Naive B cell (primary cell): Measurements from ENCODE around the gene NOTCH3. TPM values are rescaled to one million over a fixed set of nuclear protein-coding genes. Genes with fewer than 3 reads are reported as not detected.
A peak's percentile ranks its signal among the peaks of the same experiment; 100 is the strongest.

Source experiments
- ATAC-seq, 2 donors: fragments of 150-1000 bp; cut with Tn5 transposase; 2 replicates each; pipeline ENCODE4 v1.10.0; 2021; ENCODE audit warnings: low read depth in 2 of 2, mild to moderate bottlenecking in 2 of 2, moderate library complexity in 2 of 2
- DNase-seq: peaks from one replicate; pipeline ENCODE4 v3.0.0; 2022
- H3K27ac Mint-ChIP-seq, 6 donors: one replicate each; pipeline ENCODE4 v1.8.0; 2020 to 2022; ENCODE audit warnings: mild to moderate bottlenecking in 6 of 6, mixed read lengths in 6 of 6, moderate library complexity in 5 of 6, inconsistent platforms in 2 of 6
- H3K27me3 Mint-ChIP-seq, 3 donors: one replicate each; pipeline ENCODE4 v1.8.0; 2021 to 2022; ENCODE audit warnings: mixed read lengths in 3 of 3, mild to moderate bottlenecking in 1 of 3
- H3K36me3 Mint-ChIP-seq, 2 donors: one replicate each; pipeline ENCODE4 v1.8.0; 2020 to 2022; ENCODE audit warnings: mixed read lengths in 2 of 2, inconsistent platforms in 1 of 2, mild to moderate bottlenecking in 1 of 2
- H3K4me1 Mint-ChIP-seq, 3 donors: one replicate each; pipeline ENCODE4 v1.8.0; 2020 to 2022; ENCODE audit warnings: mixed read lengths in 3 of 3, inconsistent platforms in 1 of 3, mild to moderate bottlenecking in 1 of 3, moderate library complexity in 1 of 3
- H3K4me3 Mint-ChIP-seq, 8 donors: one replicate each; pipeline ENCODE4 v1.8.0; 2020 to 2022; ENCODE audit warnings: mild to moderate bottlenecking in 8 of 8, mixed read lengths in 8 of 8, moderate library complexity in 8 of 8, inconsistent platforms in 2 of 8
- H3K9me3 Mint-ChIP-seq, 7 donors: one replicate each; pipeline ENCODE4 v1.8.0; 2020 to 2022; ENCODE audit warnings: mixed read lengths in 7 of 7, mild to moderate bottlenecking in 5 of 7, inconsistent platforms in 2 of 7, moderate library complexity in 1 of 7
- polyA plus RNA-seq, 6 donors: library from polyadenylated mRNA; unstranded; fragments of 300-500 nt; fragmentation: Illumina TruSeq; gene quantifications; one replicate each; pipeline ENCODE4 v1.2.3, GENCODE V29; 2021; ENCODE audit warnings: low read depth in 6 of 6

The NOTCH3 gene
- polyA plus RNA-seq, 6 donors from 2014 or later: not detected

GRCh38 chr19:15197942-15198341, 2.9 kb downstream of the NOTCH3 start:
- Mint-ChIP-seq H3K27ac (no peak overlapping the region), H3K4me1 (peaks cover 20 to 35% (median 22%) of the 10 kb centered on the region in 3 donors)

GRCh38 chr19:15197275-15197941, 3.4 kb downstream of the NOTCH3 start:
- peak overlapping the region in 3 of 8 donors; percentile 70 to 73 (median 71) for H3K4me3 Mint-ChIP-seq
- peaks cover 0 to 15% of the 10 kb centered on the region in 2 donors for H3K36me3 Mint-ChIP-seq
- DNase-seq (no peak), ATAC-seq (peak in 1 of 2 donors; percentile 33)
- no peaks in the 10 kb centered on the region for H3K9me3 Mint-ChIP-seq
- no peak overlapping the region for H3K27ac Mint-ChIP-seq
- H3K27me3 Mint-ChIP-seq: peaks cover 47 to 71% (median 66%) of the 10 kb centered on the region in 3 donors
- H3K4me1 Mint-ChIP-seq: peaks cover 20 to 35% (median 22%) of the 10 kb centered on the region in 3 donors

More at GRCh38 chr19:15197942-15198341, 2.9 kb downstream of the NOTCH3 start:
- peak overlapping the region in 5 of 8 donors; percentile 14 to 72 (median 50) for H3K4me3 Mint-ChIP-seq
- H3K9me3 Mint-ChIP-seq: peaks cover 0 to under 1% (median 0%) of the 10 kb centered on the region in 7 donors
- ATAC-seq (no peak), DNase-seq (no peak)
- peaks cover 49 to 71% (median 67%) of the 10 kb centered on the region in 3 donors for H3K27me3 Mint-ChIP-seq
- H3K36me3 Mint-ChIP-seq: peaks cover 0 to 19% of the 10 kb centered on the region in 2 donors

GRCh38 chr19:15196360-15197005, 4.3 kb downstream of the NOTCH3 start:
- Mint-ChIP-seq H3K27me3 (peaks cover 47 to 71% (median 71%) of the 10 kb centered on the region in 3 donors), H3K9me3 (no peaks in the 10 kb centered on the region), H3K4me1 (peaks cover 20 to 34% (median 22%) of the 10 kb centered on the region in 3 donors), H3K4me3 (peak overlapping the region in 7 of 8 donors; percentile 45 to 87 (median 70)), H3K36me3 (peaks cover 0 to 15% of the 10 kb centered on the region in 2 donors), H3K27ac (peak overlapping the region in 1 of 6 donors; percentile 49)
- no peak for DNase-seq
- ATAC-seq: no peak

- Mint-ChIP-seq H3K9me3 (no peaks in the 10 kb centered on the region), H3K27ac (no peak overlapping the region), H3K4me3 (peak overlapping the region in 7 of 8 donors; percentile 15 to 87 (median 70)), H3K27me3 (peaks cover 47 to 72% (median 70%) of the 10 kb centered on the region in 3 donors), H3K36me3 (peaks cover 0 to 15% of the 10 kb centered on the region in 2 donors), H3K4me1 (peaks cover 20 to 29% (median 22%) of the 10 kb centered on the region in 3 donors)
- DNase-seq: no peak
- peak; percentile 34 to 43 for ATAC-seq
Observed at GRCh38 chr19:15195371-15196334, 5.1 kb downstream of the NOTCH3 start.

GRCh38 chr19:15194938-15195337, 5.9 kb downstream of the NOTCH3 start:
- H3K27ac Mint-ChIP-seq: peak overlapping the region in 1 of 6 donors; percentile 42
- DNase-seq: no peak
- no peaks in the 10 kb centered on the region for H3K9me3 Mint-ChIP-seq
- H3K4me3 Mint-ChIP-seq: peak overlapping the region in 7 of 8 donors; percentile 41 to 83 (median 70)
- ATAC-seq: no peak
- peaks cover 20 to 29% (median 22%) of the 10 kb centered on the region in 3 donors for H3K4me1 Mint-ChIP-seq
- peaks cover 0 to 15% of the 10 kb centered on the region in 2 donors for H3K36me3 Mint-ChIP-seq
- H3K27me3 Mint-ChIP-seq: peaks cover 47 to 80% (median 70%) of the 10 kb centered on the region in 3 donors

GRCh38 chr19:15191982-15192381, 8.8 kb downstream of the NOTCH3 start:
- Mint-ChIP-seq H3K27ac (no peak overlapping the region), H3K4me1 (peaks cover 8 to 13% (median 9%) of the 10 kb centered on the region in 3 donors), H3K4me3 (peak overlapping the region in 1 of 8 donors; percentile 7), H3K27me3 (peaks cover 29 to 61% (median 51%) of the 10 kb centered on the region in 3 donors), H3K9me3 (peaks cover 0 to 4% (median 0%) of the 10 kb centered on the region in 7 donors), H3K36me3 (peaks cover 0 to 7% of the 10 kb centered on the region in 2 donors)
- no peak for DNase-seq
- no peak for ATAC-seq

GRCh38 chr19:15191514-15191913, 9.3 kb downstream of the NOTCH3 start:
- Mint-ChIP-seq H3K27me3 (peaks cover 25 to 56% (median 46%) of the 10 kb centered on the region in 3 donors), H3K9me3 (peaks cover 0 to 4% (median 0%) of the 10 kb centered on the region in 7 donors), H3K4me3 (no peak overlapping the region), H3K4me1 (peaks cover 8 to 9% (median 9%) of the 10 kb centered on the region in 3 donors), H3K27ac (no peak overlapping the region), H3K36me3 (peaks cover 0 to 7% of the 10 kb centered on the region in 2 donors)
- DNase-seq (no peak), ATAC-seq (no peak)

GRCh38 chr19:15188851-15189250, 11.9 kb downstream of the NOTCH3 start:
- Mint-ChIP-seq H3K36me3 (no peaks in the 10 kb centered on the region), H3K27me3 (peaks cover 12 to 52% (median 41%) of the 10 kb centered on the region in 3 donors), H3K4me1 (peaks cover 0 to 3% (median 0%) of the 10 kb centered on the region in 3 donors), H3K4me3 (no peak overlapping the region), H3K9me3 (peaks cover 0 to 4% (median 0%) of the 10 kb centered on the region in 7 donors), H3K27ac (no peak overlapping the region)
- no peak for DNase-seq
- ATAC-seq: no peak

- peaks cover 0 to 3% (median 0%) of the 10 kb centered on the region in 3 donors for H3K4me1 Mint-ChIP-seq
Observed at GRCh38 chr19:15187026-15188007, 13.5 kb downstream of the NOTCH3 start.

GRCh38 chr19:15185188-15185587, 15.6 kb downstream of the NOTCH3 start:
- DNase-seq: no peak
- H3K4me1 Mint-ChIP-seq: peaks cover 1 to 3% (median 2%) of the 10 kb centered on the region in 3 donors
- no peak overlapping the region for H3K4me3 Mint-ChIP-seq
- peaks cover 4 to 28% (median 26%) of the 10 kb centered on the region in 3 donors for H3K27me3 Mint-ChIP-seq
- no peaks in the 10 kb centered on the region for H3K36me3 Mint-ChIP-seq
- peaks cover 0 to 4% (median 0%) of the 10 kb centered on the region in 7 donors for H3K9me3 Mint-ChIP-seq
- H3K27ac Mint-ChIP-seq: no peak overlapping the region
- no peak for ATAC-seq

More at GRCh38 chr19:15187026-15188007, 13.5 kb downstream of the NOTCH3 start:
- DNase-seq (no peak), ATAC-seq (no peak)
- peaks cover 4 to 41% (median 33%) of the 10 kb centered on the region in 3 donors for H3K27me3 Mint-ChIP-seq
- no peaks in the 10 kb centered on the region for H3K36me3 Mint-ChIP-seq
- H3K27ac Mint-ChIP-seq: no peak overlapping the region
- H3K9me3 Mint-ChIP-seq: peaks cover 0 to 4% (median 0%) of the 10 kb centered on the region in 7 donors
- no peak overlapping the region for H3K4me3 Mint-ChIP-seq

GRCh38 chr19:15184776-15185175, 16.0 kb downstream of the NOTCH3 start:
- H3K4me1 Mint-ChIP-seq: peaks cover 3 to 5% (median 3%) of the 10 kb centered on the region in 3 donors
- DNase-seq (no peak), ATAC-seq (no peak)
- H3K27me3 Mint-ChIP-seq: peaks cover 4 to 30% (median 30%) of the 10 kb centered on the region in 3 donors
- no peak overlapping the region for H3K4me3 Mint-ChIP-seq
- no peak overlapping the region for H3K27ac Mint-ChIP-seq
- peaks cover 0 to 4% (median 0%) of the 10 kb centered on the region in 7 donors for H3K9me3 Mint-ChIP-seq
- H3K36me3 Mint-ChIP-seq: no peaks in the 10 kb centered on the region
